HG03103 (cell line): ENCODE data around the gene MCTP1.

Source experiments
- ATAC-seq: cut with Tn5 transposase; IDR thresholded peaks from one replicate; pipeline ENCODE4 v1.9.1; 2021; ENCODE audit warnings: low read depth; ENCODE audit not compliant: unreplicated experiment

Gene MCTP1

GRCh38 chr5:94690778-94691177 is 594.1 kb downstream of the MCTP1 start:
- ATAC-seq, result no peak

GRCh38 chr5:94689908-94690307 is 595.0 kb downstream of the MCTP1 start:
- ATAC-seq, result no peak

GRCh38 chr5:94682814-94683520 is 601.9 kb downstream of the MCTP1 start:
- ATAC-seq, result no peak

GRCh38 chr5:94675965-94676618 is 608.8 kb downstream of the MCTP1 start:
- ATAC-seq, result no peak

- no peak for ATAC-seq
Measured at GRCh38 chr5:94674490-94675382, 610.2 kb downstream of the MCTP1 start.

GRCh38 chr5:94672746-94673145 is 612.1 kb downstream of the MCTP1 start:
- no peak for ATAC-seq

- ATAC-seq, result no peak
Measured at GRCh38 chr5:94670726-94671125, 614.2 kb downstream of the MCTP1 start.

GRCh38 chr5:94667937-94668336 is 617.0 kb downstream of the MCTP1 start:
- ATAC-seq, result no peak

- ATAC-seq, result no peak
Measured at GRCh38 chr5:94661086-94661485, 623.8 kb downstream of the MCTP1 start.

- no peak for ATAC-seq
Measured at GRCh38 chr5:94660506-94660905, 624.4 kb downstream of the MCTP1 start.

- no peak for ATAC-seq
Measured at GRCh38 chr5:94658272-94658671, 626.6 kb downstream of the MCTP1 start.
